ENCODE results near the gene GOLT1B. TPM values are rescaled to one million over a fixed set of nuclear protein-coding genes. Genes with fewer than 3 reads are reported as not detected.

GOLT1B gene
- polyA plus RNA-seq, 12 donors = 34.7 to 132 (median 55.6) TPM

GRCh38 chr12:21516281-21516680 is 14.7 kb downstream of the GOLT1B start:
- DNase-seq = no peak

- DNase-seq = no peak
These were observed 16.9 kb downstream of the GOLT1B start for GRCh38 chr12:21518451-21518850.

DNA sequence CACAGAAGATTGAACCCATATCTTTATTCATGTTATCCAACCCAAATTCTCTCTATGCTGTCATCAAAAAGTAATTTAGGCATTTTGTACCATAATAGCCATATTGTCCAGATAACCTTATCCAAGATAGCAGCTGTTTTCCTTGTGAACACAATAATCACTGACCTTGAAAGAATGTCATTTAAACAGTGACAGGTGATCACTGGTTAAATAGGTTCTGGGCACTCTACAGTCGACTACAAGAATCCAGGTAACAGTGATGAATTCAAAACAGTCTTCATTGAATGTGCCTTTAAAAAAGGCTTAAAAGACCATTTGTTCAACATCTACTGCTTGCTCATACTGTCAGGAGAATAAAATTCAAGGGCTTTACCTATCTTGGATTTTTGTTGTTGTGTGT is 20.0 kb downstream of the GOLT1B start:
- DNase-seq = no peak

- DNase-seq = no peak
These were observed 21.6 kb downstream of the GOLT1B start for GRCh38 chr12:21523148-21523547.

DNA sequence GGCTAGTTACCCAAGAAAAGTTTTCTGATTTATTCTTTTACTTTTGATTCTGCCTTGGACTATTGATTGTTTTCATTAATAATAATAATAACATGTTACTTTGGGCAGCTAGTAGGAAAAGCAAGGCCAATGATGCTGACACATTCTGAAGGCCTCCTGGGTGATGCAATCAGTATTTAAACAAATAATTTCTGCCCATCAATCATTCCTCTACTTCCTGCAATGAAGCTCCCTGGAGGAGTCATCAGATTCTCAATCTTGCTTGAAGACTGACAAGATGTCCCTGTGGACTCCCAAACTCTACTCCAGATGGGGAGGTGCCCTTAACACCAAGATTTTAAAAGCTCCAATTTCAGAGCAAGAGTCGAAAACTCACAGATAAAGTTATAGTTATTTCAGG is 24.5 kb downstream of the GOLT1B start, which contains the start of gene SPX:
Gene SPX, plus strand, starts transcription at position 244 of the 400 bp plus-strand sequence. CDS start 177 bp downstream, outside the sequence.
- DNase-seq = no peak

GRCh38 chr12:21526721-21527345 is 25.2 kb downstream of the GOLT1B start:
- peak; percentile 1 for DNase-seq

DNA sequence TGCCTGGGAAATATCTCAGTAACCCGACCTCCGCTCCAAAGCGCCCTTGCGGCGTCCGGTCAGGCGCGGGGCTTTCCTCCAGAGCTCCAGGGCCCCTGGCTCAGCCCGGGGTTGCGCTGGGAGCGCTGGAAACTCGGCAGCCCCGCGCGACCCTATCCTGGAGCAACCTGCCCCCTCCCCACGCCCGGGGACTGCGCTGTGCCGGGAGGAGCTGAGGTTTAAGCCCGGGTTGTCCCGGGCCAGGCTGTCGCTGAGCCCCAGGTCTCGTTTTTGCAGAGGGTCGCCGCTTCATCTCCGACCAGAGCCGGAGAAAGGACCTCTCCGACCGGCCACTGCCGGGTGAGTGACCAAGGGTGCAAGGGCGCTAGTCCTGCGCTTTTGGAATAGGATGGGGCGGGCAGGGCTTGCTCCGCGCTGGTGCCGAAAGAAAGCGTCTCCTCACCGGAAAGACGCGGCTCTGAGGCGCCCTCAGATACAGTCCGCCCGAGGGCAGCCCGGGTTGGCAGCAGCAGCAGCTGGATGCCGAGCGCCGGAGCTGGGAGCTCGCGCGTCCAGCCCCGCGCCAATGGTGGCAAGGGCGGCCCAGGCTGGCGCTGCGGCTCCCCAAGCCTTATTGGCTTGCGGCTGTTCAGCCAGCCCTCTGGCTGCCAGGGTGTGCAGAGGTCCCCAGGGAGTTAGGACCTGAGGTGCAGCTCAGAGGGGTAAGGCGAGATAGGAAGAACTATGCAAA is 26.0 kb downstream of the GOLT1B start:
- DNase-seq = peak; percentile 31

- DNase-seq = peak; percentile 19
These were observed 27.4 kb downstream of the GOLT1B start for GRCh38 chr12:21528953-21529352.

- no peak for DNase-seq
These were observed 27.9 kb downstream of the GOLT1B start for GRCh38 chr12:21529456-21529855.

GRCh38 chr12:21538061-21538653 is 36.6 kb downstream of the GOLT1B start:
- DNase-seq = no peak

GRCh38 chr12:21539797-21540196 is 38.2 kb downstream of the GOLT1B start:
- DNase-seq = no peak

- DNase-seq = no peak
These were observed 40.2 kb downstream of the GOLT1B start for GRCh38 chr12:21541773-21542172.

- DNase-seq = no peak
These were observed 40.8 kb downstream of the GOLT1B start for GRCh38 chr12:21542403-21542802.

GRCh38 chr12:21543151-21543550 is 41.6 kb downstream of the GOLT1B start:
- no peak for DNase-seq

- no peak for DNase-seq
These were observed 44.0 kb downstream of the GOLT1B start for GRCh38 chr12:21545557-21545956.

DNA sequence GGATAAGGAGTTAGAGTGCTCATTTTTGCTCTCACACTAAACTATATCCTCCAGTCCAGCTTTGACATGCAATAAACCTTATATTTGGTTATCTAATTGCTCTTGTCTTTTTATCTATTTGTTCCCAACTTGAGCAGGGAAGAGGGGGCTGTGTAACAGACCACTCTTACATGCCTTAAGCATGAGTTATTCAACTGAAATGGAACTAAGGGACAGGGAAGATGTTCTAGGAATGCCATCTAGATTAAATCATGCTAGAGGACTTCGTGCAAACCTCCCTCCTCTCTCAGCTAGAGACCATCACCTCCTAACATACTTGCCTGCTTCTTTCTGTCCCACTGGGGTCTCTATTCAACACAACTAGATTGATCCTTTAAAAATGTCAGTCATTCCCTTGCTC is 45.1 kb downstream of the GOLT1B start:
- no peak for DNase-seq

- DNase-seq = no peak
These were observed 45.8 kb downstream of the GOLT1B start for GRCh38 chr12:21547437-21547836.

DNA sequence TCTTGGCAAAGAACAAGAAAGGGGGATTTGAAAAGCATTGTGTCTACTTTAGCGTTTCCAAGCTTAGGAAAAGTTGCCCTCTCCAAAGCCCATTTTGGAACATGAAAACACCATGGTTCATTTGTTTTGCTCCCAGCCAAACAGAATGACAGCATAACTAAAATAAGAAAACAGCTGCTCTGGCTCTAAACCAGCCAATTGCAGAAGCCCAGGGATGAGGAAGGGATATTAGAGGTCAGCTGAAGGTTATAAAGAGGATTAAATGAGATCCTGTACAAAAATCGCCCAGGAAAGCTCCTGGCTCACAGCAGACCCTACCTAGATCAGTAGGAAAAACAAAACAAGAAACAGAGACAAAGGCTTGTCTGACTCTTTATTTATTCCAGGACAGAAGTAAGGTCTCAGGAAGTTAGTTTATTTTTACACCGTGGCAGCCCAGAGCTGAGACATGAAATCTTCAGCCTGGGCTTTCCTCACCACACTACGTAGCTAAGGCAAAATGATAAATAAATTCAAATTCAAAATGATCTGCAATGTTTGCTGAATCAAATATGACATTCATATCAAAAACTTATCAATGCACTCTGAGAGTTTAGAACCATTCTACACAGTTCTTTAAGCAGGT is 50.4 kb downstream of the GOLT1B start:
- peak; percentile 75 for DNase-seq

- DNase-seq = no peak
These were observed 51.2 kb downstream of the GOLT1B start for GRCh38 chr12:21552635-21553328.

GRCh38 chr12:21553329-21553675 is 51.7 kb downstream of the GOLT1B start:
- peak; percentile 40 for DNase-seq

DNA sequence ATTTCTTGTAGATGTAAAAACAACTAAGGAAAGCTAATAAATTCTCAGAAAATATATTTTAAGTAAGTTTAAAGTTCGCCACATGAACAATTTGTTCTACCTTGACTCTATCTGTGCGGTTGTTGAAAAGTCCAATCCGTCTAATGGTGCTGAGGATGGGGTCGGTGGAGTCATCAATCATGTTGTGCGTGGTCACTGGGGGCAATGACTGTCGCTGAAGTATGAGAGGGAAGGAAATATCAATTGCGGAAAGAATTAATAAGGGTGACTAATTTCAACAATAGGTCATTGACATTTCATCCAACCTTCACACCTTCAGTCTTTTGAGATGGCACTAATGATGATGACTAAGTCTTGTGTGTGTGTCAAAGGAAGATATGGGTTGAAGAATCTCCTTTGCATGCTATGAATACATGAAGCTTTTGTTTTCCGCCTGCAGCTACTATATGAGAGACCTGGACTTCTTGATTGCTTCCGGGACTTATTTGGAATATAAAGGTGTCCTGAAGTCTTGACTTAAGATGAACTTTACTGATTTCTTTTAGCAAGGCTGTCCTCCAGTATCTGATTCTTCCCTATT is 56.6 kb downstream of the GOLT1B start:
- DNase-seq = no peak
